T-helper 2 cell (primary cell): ENCODE results near the gene DLGAP1.

ENCODE experiments used
- DNase-seq, 5 experiments: peaks; one replicate each; pipeline versions ENCODE4 v3.0.0 to v3.0.0-alpha.2; 2012 to 2022

Gene DLGAP1

GRCh38 chr18:3852321-3852720, 602.8 kb downstream of the DLGAP1 start:
- DNase-seq = no peak

- DNase-seq = no peak
Measured at GRCh38 chr18:3851159-3851558, 603.9 kb downstream of the DLGAP1 start.

GRCh38 chr18:3848316-3848715, 606.8 kb downstream of the DLGAP1 start:
- no peak for DNase-seq

GRCh38 chr18:3845161-3845560, 609.9 kb downstream of the DLGAP1 start:
- DNase-seq = no peak

- DNase-seq = no peak
Measured at GRCh38 chr18:3842844-3843243, 612.3 kb downstream of the DLGAP1 start.

- no peak for DNase-seq
Measured at GRCh38 chr18:3840766-3841165, 614.3 kb downstream of the DLGAP1 start.

GRCh38 chr18:3839581-3839981, 615.5 kb downstream of the DLGAP1 start:
- no peak for DNase-seq

- DNase-seq = no peak
Measured at GRCh38 chr18:3836483-3837335, 618.4 kb downstream of the DLGAP1 start.

GRCh38 chr18:3832025-3832638, 623.0 kb downstream of the DLGAP1 start:
- no peak for DNase-seq

- no peak for DNase-seq
Measured at GRCh38 chr18:3830604-3831003, 624.5 kb downstream of the DLGAP1 start.

- no peak for DNase-seq
Measured at GRCh38 chr18:3827236-3827845, 627.8 kb downstream of the DLGAP1 start.

- DNase-seq = no peak
Measured at GRCh38 chr18:3826021-3826420, 629.1 kb downstream of the DLGAP1 start.

GRCh38 chr18:3824101-3824500, 631.0 kb downstream of the DLGAP1 start:
- no peak for DNase-seq

GRCh38 chr18:3823073-3823472, 632.0 kb downstream of the DLGAP1 start:
- no peak for DNase-seq

- no peak for DNase-seq
Measured at GRCh38 chr18:3821524-3821923, 633.6 kb downstream of the DLGAP1 start.

GRCh38 chr18:3819961-3820360, 635.1 kb downstream of the DLGAP1 start:
- no peak for DNase-seq

GRCh38 chr18:3816610-3817363, 638.3 kb downstream of the DLGAP1 start:
- peak in 1 of 5 experiments; percentile 17 for DNase-seq

GRCh38 chr18:3815991-3816390, 639.1 kb downstream of the DLGAP1 start:
- DNase-seq = no peak

- no peak for DNase-seq
Measured at GRCh38 chr18:3814816-3815215, 640.3 kb downstream of the DLGAP1 start.

- DNase-seq = no peak
Measured at GRCh38 chr18:3810296-3810695, 644.8 kb downstream of the DLGAP1 start.

- no peak for DNase-seq
Measured at GRCh38 chr18:3808985-3809780, 645.9 kb downstream of the DLGAP1 start.

- no peak for DNase-seq
Measured at GRCh38 chr18:3806656-3807055, 648.5 kb downstream of the DLGAP1 start.
